Endothelial cell of umbilical vein (primary cell): ENCODE results near the gene DHX36. TPM values are rescaled to one million over a fixed set of nuclear protein-coding genes. Genes with fewer than 3 reads are reported as not detected.

Experiments
- BruUV-seq: library from RNA; stranded (reverse); fragments of 400-500 nt; replicated peaks from 2 replicates; lab custom pipeline; 2021; lab: Mats Ljungman, UMichigan
- CTCF ChIA-PET: fragments of 300-600, 350-600 bp; sonication (Branson Sonifier 250); formaldehyde crosslinking; loops from one replicate; lab custom pipeline; 2021; ENCODE audit warnings: antibody characterized with exemption, inconsistent platforms; lab: Charles Lee
- POLR2A ChIA-PET: fragments of 300-600, 350-600 bp; sonication (Branson Sonifier 250); formaldehyde crosslinking; loops from one replicate; lab custom pipeline; 2021; ENCODE audit warnings: antibody characterized with exemption, inconsistent platforms; lab: Charles Lee
- DNase-seq: peaks from one replicate; pipeline ENCODE4 v3.0.0-alpha.2; 2011; ENCODE audit warnings: low read depth, low spot score
- FAIRE-seq: peaks from 2 replicates; lab custom pipeline; 2011; peaks lifted over from hg19 to GRCh38; lab: Jason Lieb, UNC
- H2AFZ ChIP-seq: 2 replicates; pipeline ENCODE4 v1.6.0; 2012; ENCODE audit warnings: low read depth, low read length, control low read depth, inconsistent platforms
- H3K27ac ChIP-seq: 2 replicates; pipeline ENCODE4 v1.5.1; 2011; ENCODE audit warnings: low read depth, mild to moderate bottlenecking, control low read depth, low read length, moderate library complexity; ENCODE audit not compliant: insufficient read depth
- H3K27me3 ChIP-seq, 2 experiments: 2 replicates each; pipeline versions ENCODE4 v1.6.0 to v1.6.1; 2011; ENCODE audit warnings: low read length in 2 of 2, mixed read lengths in 1 of 2; ENCODE audit not compliant: control insufficient read depth in 2 of 2, insufficient read depth in 2 of 2
- H3K36me3 ChIP-seq, 2 experiments: 2 replicates in 1 of 2; 3 replicates in 1 of 2; pipeline ENCODE4 v1.5.1; 2011; ENCODE audit warnings: low read length in 2 of 2, mild to moderate bottlenecking in 1 of 2, moderate library complexity in 1 of 2; ENCODE audit not compliant: control insufficient read depth in 2 of 2, insufficient read depth in 2 of 2; ENCODE audit errors: extremely low read depth in 1 of 2
- H3K4me1 ChIP-seq: 3 replicates; pipeline ENCODE4 v1.5.1; 2011; ENCODE audit warnings: mild to moderate bottlenecking, low read length; ENCODE audit not compliant: control insufficient read depth, insufficient read depth; ENCODE audit errors: extremely low read depth
- H3K4me2 ChIP-seq: 2 replicates; pipeline ENCODE4 v1.6.1; 2011; ENCODE audit warnings: low read length, control low read depth, mixed read lengths; ENCODE audit not compliant: insufficient read depth
- H3K4me3 ChIP-seq, 3 experiments: fragments of 200-600 bp in 1 of 3; sonication (generic), shearing (Covaris generic) in 1 of 3; replicated peaks in 1 of 3; 2 replicates each; pipeline ENCODE4 v1.5.1; 2011 to 2016; ENCODE audit warnings: control low read depth in 3 of 3, low read length in 3 of 3, mild to moderate bottlenecking in 2 of 3, inconsistent platforms in 1 of 3, low read depth in 1 of 3, moderate library complexity in 1 of 3; ENCODE audit not compliant: insufficient read depth in 1 of 3
- H3K79me2 ChIP-seq: 2 replicates; pipeline ENCODE4 v1.6.0; 2012; ENCODE audit warnings: low read length, inconsistent platforms; ENCODE audit not compliant: control insufficient read depth, insufficient read depth
- H3K9ac ChIP-seq: replicated peaks from 2 replicates; pipeline ENCODE3; 2011; ENCODE audit warnings: low read length, control low read depth; ENCODE audit not compliant: insufficient read depth; ENCODE audit errors: extremely low read depth
- H3K9me1 ChIP-seq: replicated peaks from 3 replicates; pipeline ENCODE4 v1.6.0; 2011; ENCODE audit warnings: mild to moderate bottlenecking, low read length; ENCODE audit not compliant: control insufficient read depth, insufficient read depth; ENCODE audit errors: extremely low read depth
- H3K9me3 ChIP-seq: replicated peaks from 2 replicates; pipeline ENCODE4 v1.5.1; 2012; ENCODE audit warnings: low read length, inconsistent platforms; ENCODE audit not compliant: control insufficient read depth, insufficient read depth
- H4K20me1 ChIP-seq: replicated peaks from 2 replicates; pipeline ENCODE3; 2011; ENCODE audit warnings: mild to moderate bottlenecking, low read length; ENCODE audit not compliant: control insufficient read depth, insufficient read depth; ENCODE audit errors: extremely low read depth
- CTCF ChIP-seq, 2 donors: IDR thresholded peaks; 1 replicate in 1 of 2; 2 replicates in 1 of 2; pipeline ENCODE4 v1.5.1; 2011; ENCODE audit warnings: low read length in 2 of 2, mild to moderate bottlenecking in 2 of 2, moderate library complexity in 2 of 2, control low read depth in 1 of 2, inconsistent platforms in 1 of 2, low read depth in 1 of 2; ENCODE audit not compliant: insufficient read depth in 1 of 2; ENCODE audit errors: extremely low read depth in 1 of 2
- EZH2 ChIP-seq: IDR thresholded peaks from 2 replicates; pipeline ENCODE4 v1.6.1; 2012; ENCODE audit warnings: borderline replicate concordance, low read depth, mild to moderate bottlenecking, moderate library complexity, low read length, inconsistent platforms; ENCODE audit not compliant: severe bottlenecking
- FOS ChIP-seq: IDR thresholded peaks from 2 replicates; pipeline ENCODE4 v1.6.1; 2011; ENCODE audit warnings: mild to moderate bottlenecking, low read length, moderate library complexity, borderline replicate concordance; ENCODE audit not compliant: insufficient read depth
- GATA2 ChIP-seq: IDR thresholded peaks from 2 replicates; pipeline ENCODE4 v1.7.0; 2011; ENCODE audit warnings: low read depth, mild to moderate bottlenecking, moderate library complexity, mixed read lengths, low read length; ENCODE audit not compliant: insufficient read length, insufficient read depth
- JUN ChIP-seq: IDR thresholded peaks from 2 replicates; pipeline ENCODE4 v1.6.1; 2011; ENCODE audit warnings: borderline replicate concordance, low read depth; ENCODE audit not compliant: insufficient read length, insufficient read depth
- MAX ChIP-seq: IDR thresholded peaks from 2 replicates; pipeline ENCODE4 v1.6.1; 2011; ENCODE audit not compliant: insufficient read depth, insufficient read length
- MYC ChIP-seq: IDR thresholded peaks from one replicate; pipeline ENCODE4 v1.6.1; 2011; ENCODE audit warnings: mild to moderate bottlenecking, low read depth, low read length
- POLR2A ChIP-seq: IDR thresholded peaks from 2 replicates; pipeline ENCODE4 v1.6.1; 2012; ENCODE audit warnings: low read depth, mild to moderate bottlenecking, control low read depth, low read length
- POLR2AphosphoS5 ChIP-seq: IDR thresholded peaks from 2 replicates; pipeline ENCODE4 v1.6.1; 2012; ENCODE audit warnings: low read depth, mild to moderate bottlenecking, control low read depth, low read length, moderate library complexity; ENCODE audit not compliant: insufficient read depth
- dilution Hi-C: fragments of 300-500 bp; cut with MboI; formaldehyde crosslinking; loops from one replicate; pipeline ENCODE4 v1.15.0; 2019; ENCODE audit warnings: low sequenced_read_pairs; ENCODE audit not compliant: extremely low pct_ligation_motif_present
- intact Hi-C: fragments of 100-400 bp; cut with micrococcal nuclease; formaldehyde crosslinking; loops from one replicate; pipeline ENCODE4 v1.10.0; 2022
- polyA plus RNA-seq, 4 experiments: library from polyadenylated mRNA; depleted of rRNA in 3 of 4; stranded (reverse) in 3 of 4; unstranded in 1 of 4; fragments of >200 nt; gene quantifications; 2 replicates each; pipeline versions ENCODE4 v1.2.1 to v1.2.3, GENCODE V29; 2011 to 2012; ENCODE audit warnings: missing spikeins in 1 of 4
- total RNA-seq: library from RNA; stranded (reverse); gene quantifications from 2 replicates; pipeline ENCODE4 v1.2.3, GENCODE V29; 2021

DHX36 gene
- total and polyA plus RNA-seq, 2 donors (not counting 3 experiments of a cell fraction or from before 2014, with no cell fraction given) = 19.6 to 52.7 TPM

GRCh38 chr3:154345422-154346122 lies 21.3 kb upstream of the DHX36 start:
- TF ChIP-seq CTCF (IDR thresholded peaks at IDR 0.05; ENCODE audit: extremely low read depth in 1 of 2, insufficient read depth in 1 of 2, low read depth in 1 of 2, low read length in 2 of 2) (no peak), EZH2 (no peak), MAX (no peak), POLR2A (no peak), GATA2 (no peak), POLR2AphosphoS5 (no peak), MYC (no peak), FOS (no peak), JUN (no peak)
- dilution Hi-C loops (no loop called here), intact Hi-C loops (no loop called here)
- no peak for FAIRE-seq
- no peak overlapping the region for H2AFZ ChIP-seq
- H3K27ac ChIP-seq = no peak overlapping the region
- BruUV-seq = no TSS peak
- H3K9ac ChIP-seq = no peak overlapping the region
- no peaks in the 10 kb centered on the region for H4K20me1 ChIP-seq
- POLR2A ChIA-PET = no interaction called here
- DNase-seq = no peak
- no peaks in the 10 kb centered on the region for H3K9me3 ChIP-seq
- H3K27me3 ChIP-seq = no peaks in the 10 kb centered on the region
- H3K4me2 ChIP-seq = no peak overlapping the region
- H3K4me3 ChIP-seq = no peak overlapping the region
- no peaks in the 10 kb centered on the region for H3K36me3 ChIP-seq
- no peaks in the 10 kb centered on the region for H3K9me1 ChIP-seq
- no peaks in the 10 kb centered on the region for H3K4me1 ChIP-seq
- CTCF ChIA-PET = no interaction called here
- H3K79me2 ChIP-seq = no peaks in the 10 kb centered on the region
